Inflammatory macrophage treated with lipopolysaccharide for 1 hour (primary cell): ENCODE results near the gene KRT9.
A peak's percentile ranks its signal among the peaks of the same experiment; 100 is the strongest.

Source experiments
- DNase-seq, 2 donors: peaks; one replicate each; pipeline ENCODE4 v3.0.0-alpha.2; 2020 to 2022

The KRT9 gene

GRCh38 chr17:41523787-41524186 is 48.1 kb downstream of the KRT9 start:
- DNase-seq = no peak

GRCh38 chr17:41523225-41523593 is 48.6 kb downstream of the KRT9 start:
- no peak for DNase-seq

GRCh38 chr17:41522301-41523224 is 49.3 kb downstream of the KRT9 start:
- DNase-seq = no peak

GRCh38 chr17:41521574-41522261 is 50.1 kb downstream of the KRT9 start:
- DNase-seq = peak; percentile 7 to 14

- no peak for DNase-seq
Measured at GRCh38 chr17:41520821-41521521, 50.9 kb downstream of the KRT9 start.

- DNase-seq = no peak
Measured at GRCh38 chr17:41519501-41520224, 52.2 kb downstream of the KRT9 start.

- no peak for DNase-seq
Measured at GRCh38 chr17:41518789-41519449, 52.9 kb downstream of the KRT9 start, which contains the start of gene KRT15. TSS of gene KRT15 (minus strand) at chr17:41518890. CDS start at chr17:41518827, 63 bp downstream.

GRCh38 chr17:41518031-41518430 is 53.8 kb downstream of the KRT9 start:
- DNase-seq = no peak

GRCh38 chr17:41516830-41517283 is 55.0 kb downstream of the KRT9 start:
- DNase-seq = no peak

- no peak for DNase-seq
Measured at GRCh38 chr17:41516147-41516829, 55.6 kb downstream of the KRT9 start.
